OCI-LY1 (cell line): ENCODE measurements around the gene SOX13.

Experiments used
- H2AFZ ChIP-seq: fragments of 200-600 bp; sonication (generic), shearing (Covaris generic); 2 replicates; pipeline ENCODE4 v1.6.0; 2014; ENCODE audit warnings: antibody characterized with exemption, mild to moderate bottlenecking, low read length
- H3F3A ChIP-seq: fragments of 200-600 bp; sonication (generic), shearing (Covaris generic); 2 replicates; pipeline ENCODE4 v1.6.0; 2014; ENCODE audit warnings: mild to moderate bottlenecking, antibody characterized with exemption, low read length, moderate library complexity; ENCODE audit not compliant: insufficient read depth
- H3K27ac ChIP-seq: fragments of 200-600 bp; sonication (generic); 2 replicates; pipeline ENCODE4 v1.5.1; 2014; ENCODE audit warnings: low read length, mixed run types, mild to moderate bottlenecking, low read depth; ENCODE audit not compliant: poor library complexity, severe bottlenecking
- H3K27me3 ChIP-seq: fragments of 200-600 bp; sonication (generic); 2 replicates; pipeline ENCODE4 v1.6.0; 2014; ENCODE audit warnings: antibody characterized with exemption, mild to moderate bottlenecking, low read length, moderate library complexity; ENCODE audit not compliant: insufficient read depth
- H3K36me3 ChIP-seq: fragments of 200-600 bp; sonication (generic); 2 replicates; pipeline ENCODE4 v1.6.1; 2014; ENCODE audit warnings: mild to moderate bottlenecking, antibody characterized with exemption, low read length, moderate library complexity, mixed read lengths; ENCODE audit not compliant: insufficient read depth
- H3K4me1 ChIP-seq: fragments of 200-600 bp; sonication (generic); 2 replicates; pipeline ENCODE4 v1.5.1; 2014; ENCODE audit warnings: mild to moderate bottlenecking, low read length, moderate library complexity; ENCODE audit not compliant: insufficient read depth, severe bottlenecking
- H3K4me2 ChIP-seq: fragments of 200-600 bp; sonication (generic), shearing (Covaris generic); 2 replicates; pipeline ENCODE4 v1.6.1; 2014; ENCODE audit warnings: low read length
- H3K4me3 ChIP-seq: fragments of 200-600 bp; sonication (generic); 2 replicates; pipeline ENCODE4 v1.5.1; 2014; ENCODE audit warnings: low read length, low read depth, mild to moderate bottlenecking, mixed read lengths; ENCODE audit not compliant: poor library complexity, severe bottlenecking
- H3K79me2 ChIP-seq: fragments of 200-600 bp; shearing (Covaris generic); 2 replicates; pipeline ENCODE4 v1.6.1; 2016; ENCODE audit warnings: mixed run types, low read length, mixed read lengths; ENCODE audit not compliant: insufficient read depth
- H3K9ac ChIP-seq: fragments of 200-600 bp; sonication (generic), shearing (Covaris generic); 2 replicates; pipeline ENCODE4 v1.6.1; 2014; ENCODE audit warnings: mild to moderate bottlenecking, low read length, mixed read lengths
- H3K9me2 ChIP-seq: fragments of 200-600 bp; sonication (generic), shearing (Covaris generic); 2 replicates; pipeline ENCODE4 v1.6.1; 2014; ENCODE audit warnings: low read depth, mild to moderate bottlenecking, low read length, mixed read lengths
- H3K9me3 ChIP-seq: fragments of 200-600 bp; shearing (Covaris generic); 2 replicates; pipeline ENCODE4 v1.6.1; 2014; ENCODE audit warnings: low read length, mixed read lengths
- H4K20me1 ChIP-seq: fragments of 200-600 bp; sonication (generic), shearing (Covaris generic); 2 replicates; pipeline ENCODE4 v1.6.0; 2016; ENCODE audit warnings: mild to moderate bottlenecking, low read length; ENCODE audit not compliant: insufficient read depth
- EZH2 ChIP-seq: fragments of 200-600 bp; sonication (generic), shearing (Covaris generic); IDR thresholded peaks from 2 replicates; pipeline ENCODE4 v1.8.0; 2017; ENCODE audit warnings: borderline replicate concordance, mixed run types, mild to moderate bottlenecking, antibody characterized with exemption, low read length, moderate library complexity, mixed read lengths
- TF ChIP-seq, protein P1 (sequence below): fragments of 200-600 bp; sonication (generic), shearing (Covaris generic); IDR thresholded peaks from 2 replicates; pipeline ENCODE4 v1.5.1; 2017; ENCODE audit warnings: mild to moderate bottlenecking, antibody characterized with exemption, low read length, moderate library complexity, mixed read lengths

SOX13 gene

DNA sequence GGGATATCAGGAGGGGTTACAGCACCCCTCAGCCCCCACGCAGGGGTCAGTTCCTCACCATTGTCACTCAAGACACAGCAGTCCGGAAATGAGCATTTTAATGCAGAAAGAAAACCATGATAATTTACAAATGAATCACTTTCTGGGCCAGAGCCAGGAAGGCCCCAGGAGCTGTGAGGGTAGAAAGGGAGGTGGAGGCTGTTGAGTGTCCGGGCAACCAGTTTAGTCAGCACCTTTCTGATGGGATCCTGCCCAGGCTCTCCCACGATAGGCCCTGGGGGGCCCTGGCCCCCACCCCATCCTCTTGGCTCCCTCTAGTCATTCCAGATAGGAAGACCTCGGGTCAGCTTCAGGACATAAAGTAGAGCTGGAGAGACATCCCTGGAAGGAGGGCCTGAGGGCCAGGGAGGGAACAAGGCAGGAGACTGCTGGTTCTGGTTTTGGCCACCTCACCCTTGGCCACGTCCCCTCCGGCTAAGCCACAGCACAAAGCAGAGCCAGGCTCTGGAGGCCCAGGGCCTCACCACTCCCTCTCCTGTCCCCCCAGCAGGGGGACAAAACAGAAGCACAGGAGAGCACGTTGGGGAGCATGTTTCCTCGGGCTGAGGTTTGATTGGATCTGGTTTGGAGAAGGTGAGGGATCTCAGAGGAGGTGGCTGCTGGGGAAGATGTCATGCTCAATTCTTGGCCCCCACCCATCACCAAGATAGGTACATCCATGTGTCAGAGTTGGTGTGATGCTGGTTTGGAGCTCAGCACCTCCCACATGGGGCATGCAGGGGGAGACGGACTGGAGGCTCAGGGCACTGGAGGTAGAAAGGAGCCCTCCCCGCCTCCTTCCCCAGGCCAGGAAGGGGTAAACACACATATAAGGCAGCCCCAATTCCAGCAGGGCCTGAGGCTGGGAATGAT is 58.3 kb downstream of the SOX13 start:
- no peaks in the 10 kb centered on the region for H3K36me3 ChIP-seq
- no peaks in the 10 kb centered on the region for H3K9me2 ChIP-seq
- H3K79me2 ChIP-seq = no peaks in the 10 kb centered on the region
- no peaks in the 10 kb centered on the region; the same call in 1 of the 2 replicates for H3K27me3 ChIP-seq
- no peak overlapping the region for H3K4me3 ChIP-seq
- H3K4me2 ChIP-seq = no peak overlapping the region
- no peak overlapping the region for H3K9ac ChIP-seq
- H4K20me1 ChIP-seq = no peaks in the 10 kb centered on the region
- TF ChIP-seq, protein P1, sequence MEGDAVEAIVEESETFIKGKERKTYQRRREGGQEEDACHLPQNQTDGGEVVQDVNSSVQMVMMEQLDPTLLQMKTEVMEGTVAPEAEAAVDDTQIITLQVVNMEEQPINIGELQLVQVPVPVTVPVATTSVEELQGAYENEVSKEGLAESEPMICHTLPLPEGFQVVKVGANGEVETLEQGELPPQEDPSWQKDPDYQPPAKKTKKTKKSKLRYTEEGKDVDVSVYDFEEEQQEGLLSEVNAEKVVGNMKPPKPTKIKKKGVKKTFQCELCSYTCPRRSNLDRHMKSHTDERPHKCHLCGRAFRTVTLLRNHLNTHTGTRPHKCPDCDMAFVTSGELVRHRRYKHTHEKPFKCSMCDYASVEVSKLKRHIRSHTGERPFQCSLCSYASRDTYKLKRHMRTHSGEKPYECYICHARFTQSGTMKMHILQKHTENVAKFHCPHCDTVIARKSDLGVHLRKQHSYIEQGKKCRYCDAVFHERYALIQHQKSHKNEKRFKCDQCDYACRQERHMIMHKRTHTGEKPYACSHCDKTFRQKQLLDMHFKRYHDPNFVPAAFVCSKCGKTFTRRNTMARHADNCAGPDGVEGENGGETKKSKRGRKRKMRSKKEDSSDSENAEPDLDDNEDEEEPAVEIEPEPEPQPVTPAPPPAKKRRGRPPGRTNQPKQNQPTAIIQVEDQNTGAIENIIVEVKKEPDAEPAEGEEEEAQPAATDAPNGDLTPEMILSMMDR = no peak
- TF ChIP-seq EZH2 = no peak
- H3K4me1 ChIP-seq = no peaks in the 10 kb centered on the region
- H3K27ac ChIP-seq = no peak overlapping the region
- no peaks in the 10 kb centered on the region for H3K9me3 ChIP-seq
- no peak overlapping the region for H2AFZ ChIP-seq
- H3F3A ChIP-seq = no peaks in the 10 kb centered on the region

DNA sequence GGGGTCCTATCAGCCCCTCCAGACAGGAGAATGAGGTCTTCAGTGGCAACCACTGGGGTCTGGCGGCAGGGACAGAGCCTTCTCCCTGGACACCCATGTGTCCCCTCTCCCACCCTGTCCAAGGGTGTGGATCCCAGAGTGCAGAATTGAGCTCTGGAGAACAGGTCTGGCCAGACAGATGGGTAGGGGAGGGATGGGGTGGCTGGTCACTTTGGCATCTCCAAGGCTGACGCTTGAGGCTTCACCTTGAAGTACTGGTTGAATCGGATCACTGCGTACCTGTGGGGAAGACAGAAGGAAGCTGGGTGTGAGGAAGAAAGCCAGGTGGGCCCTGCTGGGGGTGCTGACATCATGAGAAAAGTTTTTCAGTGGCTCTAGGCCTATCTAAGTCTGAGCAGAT is 59.1 kb downstream of the SOX13 start:
- Histone ChIP-seq H3K27me3 (no peaks in the 10 kb centered on the region; the same call in 1 of the 2 replicates), H3K4me2 (no peak overlapping the region), H4K20me1 (no peaks in the 10 kb centered on the region), H3K4me1 (no peaks in the 10 kb centered on the region), H3K79me2 (no peaks in the 10 kb centered on the region), H3K9me3 (no peaks in the 10 kb centered on the region), H3K9me2 (no peaks in the 10 kb centered on the region), H3F3A (no peaks in the 10 kb centered on the region), H3K9ac (no peak overlapping the region), H3K4me3 (no peak overlapping the region), H3K27ac (no peak overlapping the region), H2AFZ (no peak overlapping the region), H3K36me3 (no peaks in the 10 kb centered on the region)
- TF ChIP-seq, protein P1 = no peak
- TF ChIP-seq EZH2 = no peak

- Histone ChIP-seq H3F3A (no peaks in the 10 kb centered on the region), H2AFZ (no peak overlapping the region), H4K20me1 (no peaks in the 10 kb centered on the region), H3K27ac (no peak overlapping the region), H3K4me2 (no peak overlapping the region), H3K9me2 (no peaks in the 10 kb centered on the region), H3K4me3 (no peak overlapping the region), H3K9ac (no peak overlapping the region), H3K36me3 (no peaks in the 10 kb centered on the region), H3K27me3 (no peaks in the 10 kb centered on the region; the same call in 1 of the 2 replicates), H3K9me3 (no peaks in the 10 kb centered on the region), H3K79me2 (no peaks in the 10 kb centered on the region), H3K4me1 (no peaks in the 10 kb centered on the region)
- TF ChIP-seq, protein P1 = no peak
- TF ChIP-seq EZH2 = no peak
These were observed 59.8 kb downstream of the SOX13 start for GRCh38 chr1:204132718-204133117.
